GM23338 (cell line): ENCODE measurements around the gene CEP192. TPM values are rescaled to one million over a fixed set of nuclear protein-coding genes. Genes with fewer than 3 reads are reported as not detected.
A peak's percentile ranks its signal among the peaks of the same experiment; 100 is the strongest.

Source experiments
- ATAC-seq: fragments of 200-7000 bp; cut with Tn5 transposase; 3 replicates; pipeline ENCODE4 v1.9.1; 2020
- DNase-seq: peaks from one replicate; pipeline ENCODE4 v3.0.0-alpha.2; 2015; ENCODE audit warnings: low spot score
- H2AFZ ChIP-seq: fragments of 200-600 bp; sonication (generic); 2 replicates; pipeline ENCODE4 v1.8.0; 2016; ENCODE audit warnings: antibody characterized with exemption, mild to moderate bottlenecking, moderate library complexity
- H3F3A ChIP-seq: fragments of 200-600 bp; sonication (generic); replicated peaks from 2 replicates; pipeline ENCODE4 v1.8.0; 2017; ENCODE audit warnings: antibody characterized with exemption, mixed run types, low read depth
- H3K27ac ChIP-seq: fragments of 200-600 bp; sonication (generic); 2 replicates; pipeline ENCODE4 v1.6.1; 2016; ENCODE audit warnings: low read depth
- H3K27me3 ChIP-seq: fragments of 200-600 bp; sonication (generic); 2 replicates; pipeline ENCODE4 v1.8.0; 2016; ENCODE audit warnings: mild to moderate bottlenecking, mixed run types, moderate library complexity; ENCODE audit not compliant: insufficient read depth
- H3K36me3 ChIP-seq: fragments of 200-600 bp; sonication (generic); 2 replicates; pipeline ENCODE4 v1.8.0; 2016; ENCODE audit warnings: mild to moderate bottlenecking; ENCODE audit not compliant: insufficient read depth
- H3K4me1 ChIP-seq: fragments of 200-600 bp; sonication (generic); 2 replicates; pipeline ENCODE4 v1.8.0; 2016; ENCODE audit warnings: mild to moderate bottlenecking, moderate library complexity; ENCODE audit not compliant: insufficient read depth
- H3K4me2 ChIP-seq: fragments of 200-600 bp; sonication (generic); 2 replicates; pipeline ENCODE4 v1.7.1; 2017; ENCODE audit warnings: mixed run types
- H3K4me3 ChIP-seq: fragments of 200-600 bp; sonication (generic); 2 replicates; pipeline ENCODE4 v1.6.1; 2016; ENCODE audit warnings: mixed run types
- H3K79me2 ChIP-seq: fragments of 200-600 bp; sonication (generic); replicated peaks from 2 replicates; pipeline ENCODE4 v1.8.0; 2017; ENCODE audit warnings: mild to moderate bottlenecking; ENCODE audit not compliant: insufficient read depth
- H3K9me2 ChIP-seq: fragments of 200-600 bp; sonication (generic); 2 replicates; pipeline ENCODE4 v1.8.0; 2017; ENCODE audit not compliant: insufficient read depth
- H4K20me1 ChIP-seq: fragments of 200-600 bp; sonication (generic); replicated peaks from 2 replicates; pipeline ENCODE4 v1.8.0; 2017; ENCODE audit warnings: mild to moderate bottlenecking; ENCODE audit not compliant: insufficient read depth
- H3K27ac Mint-ChIP-seq: 2 replicates; pipeline ENCODE4 v1.8.0; 2020; ENCODE audit warnings: inconsistent platforms, mild to moderate bottlenecking, moderate library complexity, mixed read lengths
- H3K27me3 Mint-ChIP-seq: 3 replicates; pipeline ENCODE4 v1.8.0; 2022; ENCODE audit warnings: low read depth, mild to moderate bottlenecking, moderate library complexity, mixed read lengths, inconsistent platforms; ENCODE audit not compliant: insufficient read depth, poor library complexity
- H3K36me3 Mint-ChIP-seq: 3 replicates; pipeline ENCODE4 v1.8.0; 2021; ENCODE audit warnings: low read depth, mild to moderate bottlenecking, inconsistent platforms, moderate library complexity, mixed read lengths
- H3K4me1 Mint-ChIP-seq: 3 replicates; pipeline ENCODE4 v1.8.0; 2020; ENCODE audit warnings: mild to moderate bottlenecking, inconsistent platforms, mixed read lengths
- H3K4me3 Mint-ChIP-seq: 3 replicates; pipeline ENCODE4 v1.8.0; 2021; ENCODE audit warnings: moderate library complexity, mild to moderate bottlenecking, inconsistent platforms, mixed read lengths
- H3K9me3 Mint-ChIP-seq: 3 replicates; pipeline ENCODE4 v1.8.0; 2020; ENCODE audit warnings: moderate library complexity, mild to moderate bottlenecking, inconsistent platforms, mixed read lengths
- CREB1 ChIP-seq: fragments of 250-450 bp; sonication (Bioruptor Pico); IDR thresholded peaks from 2 replicates; pipeline ENCODE4 v1.5.0; 2020; ENCODE audit warnings: low read depth, mild to moderate bottlenecking, moderate library complexity
- EZH2 ChIP-seq: fragments of 200-600 bp; sonication (generic); IDR thresholded peaks from one replicate; pipeline ENCODE4 v1.8.0; 2017; ENCODE audit warnings: antibody characterized with exemption, mild to moderate bottlenecking, low read depth; ENCODE audit not compliant: unreplicated experiment
- EZH2phosphoT487 ChIP-seq: fragments of 200-600 bp; sonication (generic); IDR thresholded peaks from one replicate; pipeline ENCODE4 v1.8.1; 2018; ENCODE audit warnings: antibody characterized with exemption; ENCODE audit not compliant: unreplicated experiment
- JUNB ChIP-seq: IDR thresholded peaks from one replicate; pipeline ENCODE4 v1.6.1; 2016; ENCODE audit warnings: antibody characterized with exemption; ENCODE audit not compliant: unreplicated experiment
- NANOG ChIP-seq: IDR thresholded peaks from 2 replicates; pipeline ENCODE4 v1.6.1; 2016; ENCODE audit warnings: antibody characterized with exemption, borderline replicate concordance
- POLR2AphosphoS5 ChIP-seq: IDR thresholded peaks from 2 replicates; pipeline ENCODE4 v1.6.1; 2016; ENCODE audit warnings: antibody characterized with exemption, low read depth
- STAT1 ChIP-seq: IDR thresholded peaks from one replicate; pipeline ENCODE4 v1.6.1; 2016; ENCODE audit warnings: antibody characterized with exemption; ENCODE audit not compliant: unreplicated experiment
- ZNF114 ChIP-seq: fragments of 250-450 bp; sonication (Bioruptor Pico); IDR thresholded peaks from 2 replicates; pipeline ENCODE4 v1.5.0; 2020; ENCODE audit warnings: mild to moderate bottlenecking, moderate library complexity
- ZNF331 ChIP-seq: fragments of 250-450 bp; sonication (Bioruptor Pico); IDR thresholded peaks from 2 replicates; pipeline ENCODE4 v1.5.0; 2020; ENCODE audit warnings: low read depth, mild to moderate bottlenecking, moderate library complexity
- polyA plus RNA-seq: library from polyadenylated mRNA; unstranded; fragments of >200 nt; fragmentation: Nextera tagmentation; extraction: Ambion mirVana; gene quantifications from 2 replicates; pipeline ENCODE4 v1.2.1, GENCODE V29; 2016
- total RNA-seq: library from RNA; depleted of rRNA; stranded (reverse); fragments of >200 nt; shearing (Covaris generic); gene quantifications from 2 replicates; pipeline ENCODE4 v1.2.3, GENCODE V29; 2014
- TF ChIP-seq, protein P1 (sequence below), 2 experiments: fragments of 200-600 bp in 1 of 2; sonication (generic) in 1 of 2; conservative IDR thresholded peaks; 2 replicates each; pipeline versions ENCODE4 v1.5.1 to v1.6.1; 2016 to 2017; ENCODE audit warnings: antibody characterized with exemption in 2 of 2, low read depth in 2 of 2, mild to moderate bottlenecking in 2 of 2, moderate library complexity in 1 of 2
- TF ChIP-seq, protein P2 (sequence below): IDR thresholded peaks from one replicate; pipeline ENCODE4 v1.6.1; 2018; ENCODE audit warnings: antibody characterized with exemption; ENCODE audit not compliant: unreplicated experiment
- TF ChIP-seq, protein P3 (sequence below): fragments of 250-450 bp; sonication (Bioruptor Pico); IDR thresholded peaks from 2 replicates; pipeline ENCODE4 v1.5.0; 2020; ENCODE audit warnings: mild to moderate bottlenecking, moderate library complexity
- TF ChIP-seq, protein P4 (sequence below): IDR thresholded peaks from 2 replicates; pipeline ENCODE4 v1.6.1; 2016; ENCODE audit warnings: antibody characterized with exemption

The CEP192 gene
- total and polyA plus RNA-seq, 2 experiments from 2014 or later: 15.2 to 30.6 TPM

DNA sequence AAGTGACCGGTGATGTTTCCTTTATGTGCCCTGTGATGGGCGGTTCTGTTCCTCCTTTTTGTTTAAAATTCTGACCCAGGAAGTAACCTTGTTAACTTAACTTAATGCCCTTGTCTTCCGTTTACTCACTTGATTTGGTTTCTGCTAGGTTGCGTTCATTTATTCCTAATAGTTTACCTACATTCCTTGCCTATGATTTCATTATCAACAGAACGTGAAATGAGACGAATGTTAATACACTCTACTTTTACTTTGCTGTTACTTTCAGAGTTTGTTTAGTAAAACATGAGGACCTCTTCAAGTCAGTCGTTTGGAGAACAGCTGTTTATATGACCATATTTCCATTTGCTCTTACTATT, 638 bp downstream of the CEP192 start:
- Histone ChIP-seq H3K4me2 (peak overlapping the region; percentile 81), H3K27me3 (no peaks in the 10 kb centered on the region), H2AFZ (peak overlapping the region; percentile 86), H3F3A (no peaks in the 10 kb centered on the region; the same call in 1 of the 2 replicates), H3K9me2 (no peaks in the 10 kb centered on the region), H3K36me3 (no peaks in the 10 kb centered on the region), H3K27ac (peak overlapping the region; percentile 84), H3K4me1 (peaks cover 10% of the 10 kb centered on the region), H4K20me1 (peaks cover 20% of the 10 kb centered on the region), H3K79me2 (peaks cover 54% of the 10 kb centered on the region), H3K4me3 (peak overlapping the region; percentile 79)
- Mint-ChIP-seq H3K27me3 (peaks cover 12% of the 10 kb centered on the region), H3K36me3 (peaks cover 2% of the 10 kb centered on the region; the same call in 2 of the 3 replicates), H3K4me1 (peaks cover 9% of the 10 kb centered on the region), H3K9me3 (no peaks in the 10 kb centered on the region; the same call in 2 of the 3 replicates), H3K4me3 (peak overlapping the region; percentile 97), H3K27ac (peak overlapping the region; percentile 97)
- ATAC-seq (no peak), DNase-seq (no peak)
- no peak for TF ChIP-seq CREB1 (CRISPR knock-in tag)
- no peak for TF ChIP-seq JUNB
- TF ChIP-seq ZNF331: no peak
- no peak for TF ChIP-seq NANOG
- TF ChIP-seq, protein P1, sequence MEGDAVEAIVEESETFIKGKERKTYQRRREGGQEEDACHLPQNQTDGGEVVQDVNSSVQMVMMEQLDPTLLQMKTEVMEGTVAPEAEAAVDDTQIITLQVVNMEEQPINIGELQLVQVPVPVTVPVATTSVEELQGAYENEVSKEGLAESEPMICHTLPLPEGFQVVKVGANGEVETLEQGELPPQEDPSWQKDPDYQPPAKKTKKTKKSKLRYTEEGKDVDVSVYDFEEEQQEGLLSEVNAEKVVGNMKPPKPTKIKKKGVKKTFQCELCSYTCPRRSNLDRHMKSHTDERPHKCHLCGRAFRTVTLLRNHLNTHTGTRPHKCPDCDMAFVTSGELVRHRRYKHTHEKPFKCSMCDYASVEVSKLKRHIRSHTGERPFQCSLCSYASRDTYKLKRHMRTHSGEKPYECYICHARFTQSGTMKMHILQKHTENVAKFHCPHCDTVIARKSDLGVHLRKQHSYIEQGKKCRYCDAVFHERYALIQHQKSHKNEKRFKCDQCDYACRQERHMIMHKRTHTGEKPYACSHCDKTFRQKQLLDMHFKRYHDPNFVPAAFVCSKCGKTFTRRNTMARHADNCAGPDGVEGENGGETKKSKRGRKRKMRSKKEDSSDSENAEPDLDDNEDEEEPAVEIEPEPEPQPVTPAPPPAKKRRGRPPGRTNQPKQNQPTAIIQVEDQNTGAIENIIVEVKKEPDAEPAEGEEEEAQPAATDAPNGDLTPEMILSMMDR (conservative IDR thresholded peaks at IDR 0.05; ENCODE audit: low read depth in 2 of 2): no peak
- TF ChIP-seq POLR2AphosphoS5: no peak
- TF ChIP-seq, protein P2, sequence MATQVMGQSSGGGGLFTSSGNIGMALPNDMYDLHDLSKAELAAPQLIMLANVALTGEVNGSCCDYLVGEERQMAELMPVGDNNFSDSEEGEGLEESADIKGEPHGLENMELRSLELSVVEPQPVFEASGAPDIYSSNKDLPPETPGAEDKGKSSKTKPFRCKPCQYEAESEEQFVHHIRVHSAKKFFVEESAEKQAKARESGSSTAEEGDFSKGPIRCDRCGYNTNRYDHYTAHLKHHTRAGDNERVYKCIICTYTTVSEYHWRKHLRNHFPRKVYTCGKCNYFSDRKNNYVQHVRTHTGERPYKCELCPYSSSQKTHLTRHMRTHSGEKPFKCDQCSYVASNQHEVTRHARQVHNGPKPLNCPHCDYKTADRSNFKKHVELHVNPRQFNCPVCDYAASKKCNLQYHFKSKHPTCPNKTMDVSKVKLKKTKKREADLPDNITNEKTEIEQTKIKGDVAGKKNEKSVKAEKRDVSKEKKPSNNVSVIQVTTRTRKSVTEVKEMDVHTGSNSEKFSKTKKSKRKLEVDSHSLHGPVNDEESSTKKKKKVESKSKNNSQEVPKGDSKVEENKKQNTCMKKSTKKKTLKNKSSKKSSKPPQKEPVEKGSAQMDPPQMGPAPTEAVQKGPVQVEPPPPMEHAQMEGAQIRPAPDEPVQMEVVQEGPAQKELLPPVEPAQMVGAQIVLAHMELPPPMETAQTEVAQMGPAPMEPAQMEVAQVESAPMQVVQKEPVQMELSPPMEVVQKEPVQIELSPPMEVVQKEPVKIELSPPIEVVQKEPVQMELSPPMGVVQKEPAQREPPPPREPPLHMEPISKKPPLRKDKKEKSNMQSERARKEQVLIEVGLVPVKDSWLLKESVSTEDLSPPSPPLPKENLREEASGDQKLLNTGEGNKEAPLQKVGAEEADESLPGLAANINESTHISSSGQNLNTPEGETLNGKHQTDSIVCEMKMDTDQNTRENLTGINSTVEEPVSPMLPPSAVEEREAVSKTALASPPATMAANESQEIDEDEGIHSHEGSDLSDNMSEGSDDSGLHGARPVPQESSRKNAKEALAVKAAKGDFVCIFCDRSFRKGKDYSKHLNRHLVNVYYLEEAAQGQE: no peak
- TF ChIP-seq EZH2: no peak
- no peak for TF ChIP-seq EZH2phosphoT487
- TF ChIP-seq STAT1: no peak
- TF ChIP-seq, protein P3, sequence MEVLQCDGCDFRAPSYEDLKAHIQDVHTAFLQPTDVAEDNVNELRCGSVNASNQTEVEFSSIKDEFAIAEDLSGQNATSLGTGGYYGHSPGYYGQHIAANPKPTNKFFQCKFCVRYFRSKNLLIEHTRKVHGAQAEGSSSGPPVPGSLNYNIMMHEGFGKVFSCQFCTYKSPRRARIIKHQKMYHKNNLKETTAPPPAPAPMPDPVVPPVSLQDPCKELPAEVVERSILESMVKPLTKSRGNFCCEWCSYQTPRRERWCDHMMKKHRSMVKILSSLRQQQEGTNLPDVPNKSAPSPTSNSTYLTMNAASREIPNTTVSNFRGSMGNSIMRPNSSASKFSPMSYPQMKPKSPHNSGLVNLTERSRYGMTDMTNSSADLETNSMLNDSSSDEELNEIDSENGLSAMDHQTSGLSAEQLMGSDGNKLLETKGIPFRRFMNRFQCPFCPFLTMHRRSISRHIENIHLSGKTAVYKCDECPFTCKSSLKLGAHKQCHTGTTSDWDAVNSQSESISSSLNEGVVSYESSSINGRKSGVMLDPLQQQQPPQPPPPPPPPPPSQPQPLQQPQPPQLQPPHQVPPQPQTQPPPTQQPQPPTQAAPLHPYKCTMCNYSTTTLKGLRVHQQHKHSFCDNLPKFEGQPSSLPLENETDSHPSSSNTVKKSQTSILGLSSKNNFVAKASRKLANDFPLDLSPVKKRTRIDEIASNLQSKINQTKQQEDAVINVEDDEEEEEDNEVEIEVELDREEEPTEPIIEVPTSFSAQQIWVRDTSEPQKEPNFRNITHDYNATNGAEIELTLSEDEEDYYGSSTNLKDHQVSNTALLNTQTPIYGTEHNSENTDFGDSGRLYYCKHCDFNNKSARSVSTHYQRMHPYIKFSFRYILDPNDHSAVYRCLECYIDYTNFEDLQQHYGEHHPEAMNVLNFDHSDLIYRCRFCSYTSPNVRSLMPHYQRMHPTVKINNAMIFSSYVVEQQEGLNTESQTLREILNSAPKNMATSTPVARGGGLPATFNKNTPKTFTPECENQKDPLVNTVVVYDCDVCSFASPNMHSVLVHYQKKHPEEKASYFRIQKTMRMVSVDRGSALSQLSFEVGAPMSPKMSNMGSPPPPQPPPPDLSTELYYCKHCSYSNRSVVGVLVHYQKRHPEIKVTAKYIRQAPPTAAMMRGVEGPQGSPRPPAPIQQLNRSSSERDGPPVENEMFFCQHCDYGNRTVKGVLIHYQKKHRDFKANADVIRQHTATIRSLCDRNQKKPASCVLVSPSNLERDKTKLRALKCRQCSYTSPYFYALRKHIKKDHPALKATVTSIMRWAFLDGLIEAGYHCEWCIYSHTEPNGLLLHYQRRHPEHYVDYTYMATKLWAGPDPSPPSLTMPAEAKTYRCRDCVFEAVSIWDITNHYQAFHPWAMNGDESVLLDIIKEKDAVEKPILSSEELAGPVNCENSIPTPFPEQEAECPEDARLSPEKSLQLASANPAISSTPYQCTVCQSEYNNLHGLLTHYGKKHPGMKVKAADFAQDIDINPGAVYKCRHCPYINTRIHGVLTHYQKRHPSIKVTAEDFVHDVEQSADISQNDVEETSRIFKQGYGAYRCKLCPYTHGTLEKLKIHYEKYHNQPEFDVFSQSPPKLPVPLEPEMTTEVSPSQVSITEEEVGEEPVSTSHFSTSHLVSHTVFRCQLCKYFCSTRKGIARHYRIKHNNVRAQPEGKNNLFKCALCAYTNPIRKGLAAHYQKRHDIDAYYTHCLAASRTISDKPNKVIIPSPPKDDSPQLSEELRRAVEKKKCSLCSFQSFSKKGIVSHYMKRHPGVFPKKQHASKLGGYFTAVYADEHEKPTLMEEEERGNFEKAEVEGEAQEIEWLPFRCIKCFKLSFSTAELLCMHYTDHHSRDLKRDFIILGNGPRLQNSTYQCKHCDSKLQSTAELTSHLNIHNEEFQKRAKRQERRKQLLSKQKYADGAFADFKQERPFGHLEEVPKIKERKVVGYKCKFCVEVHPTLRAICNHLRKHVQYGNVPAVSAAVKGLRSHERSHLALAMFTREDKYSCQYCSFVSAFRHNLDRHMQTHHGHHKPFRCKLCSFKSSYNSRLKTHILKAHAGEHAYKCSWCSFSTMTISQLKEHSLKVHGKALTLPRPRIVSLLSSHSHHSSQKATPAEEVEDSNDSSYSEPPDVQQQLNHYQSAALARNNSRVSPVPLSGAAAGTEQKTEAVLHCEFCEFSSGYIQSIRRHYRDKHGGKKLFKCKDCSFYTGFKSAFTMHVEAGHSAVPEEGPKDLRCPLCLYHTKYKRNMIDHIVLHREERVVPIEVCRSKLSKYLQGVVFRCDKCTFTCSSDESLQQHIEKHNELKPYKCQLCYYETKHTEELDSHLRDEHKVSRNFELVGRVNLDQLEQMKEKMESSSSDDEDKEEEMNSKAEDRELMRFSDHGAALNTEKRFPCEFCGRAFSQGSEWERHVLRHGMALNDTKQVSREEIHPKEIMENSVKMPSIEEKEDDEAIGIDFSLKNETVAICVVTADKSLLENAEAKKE (CRISPR knock-in tag): no peak
- TF ChIP-seq, protein P4, sequence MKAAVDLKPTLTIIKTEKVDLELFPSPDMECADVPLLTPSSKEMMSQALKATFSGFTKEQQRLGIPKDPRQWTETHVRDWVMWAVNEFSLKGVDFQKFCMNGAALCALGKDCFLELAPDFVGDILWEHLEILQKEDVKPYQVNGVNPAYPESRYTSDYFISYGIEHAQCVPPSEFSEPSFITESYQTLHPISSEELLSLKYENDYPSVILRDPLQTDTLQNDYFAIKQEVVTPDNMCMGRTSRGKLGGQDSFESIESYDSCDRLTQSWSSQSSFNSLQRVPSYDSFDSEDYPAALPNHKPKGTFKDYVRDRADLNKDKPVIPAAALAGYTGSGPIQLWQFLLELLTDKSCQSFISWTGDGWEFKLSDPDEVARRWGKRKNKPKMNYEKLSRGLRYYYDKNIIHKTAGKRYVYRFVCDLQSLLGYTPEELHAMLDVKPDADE: no peak
- TF ChIP-seq ZNF114 (CRISPR knock-in tag): no peak
